Measurements from ENCODE around the gene PSKH1.

- TF ChIP-seq CTCF (IDR thresholded peaks at IDR 0.05; ENCODE audit: poor library complexity) (peak; percentile 36), EZH2 (IDR thresholded peaks at IDR 0.05; ENCODE audit: borderline replicate concordance) (no peak), EZH2phosphoT487 (IDR thresholded peaks at IDR 0.05; ENCODE audit: low read depth, severe bottlenecking, unreplicated experiment) (no peak)
These were observed 27.7 kb upstream of the PSKH1 start for GRCh38 chr16:67865318-67865717.
